ENCODE measurements around the gene ADD3.
A peak's percentile ranks its signal among the peaks of the same experiment; 100 is the strongest.

ADD3 gene

DNA sequence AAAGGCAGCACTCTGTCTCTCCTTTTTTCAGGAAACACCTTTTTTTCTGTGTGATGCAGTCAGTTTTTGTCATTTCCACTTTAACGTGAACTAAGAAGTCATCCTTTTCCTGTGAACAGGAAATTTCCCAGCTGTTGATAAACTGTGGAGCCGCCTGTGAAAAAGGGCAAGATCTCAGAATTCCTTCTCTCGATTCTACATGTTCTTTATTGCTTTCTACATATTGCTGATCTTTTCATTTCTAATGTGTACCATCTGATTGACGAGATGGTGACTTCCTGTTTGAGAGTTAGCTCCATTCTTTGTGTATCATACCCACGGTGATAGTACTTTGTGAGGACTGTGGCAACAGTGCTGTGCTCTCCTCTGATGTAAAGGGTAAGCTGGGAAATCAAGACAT is 50.4 kb downstream of the ADD3 start:
- Mint-ChIP-seq H3K4me3 (no peak overlapping the region), H3K36me3 (ENCODE audit: low read depth) (no peaks in the 10 kb centered on the region), H3K4me1 (peaks cover 12% of the 10 kb centered on the region), H3K27ac (peak overlapping the region; percentile 47), H3K27me3 (ENCODE audit: low read depth, poor library complexity) (no peaks in the 10 kb centered on the region), H3K9me3 (no peaks in the 10 kb centered on the region)
- DNase-seq, result no peak
- TF ChIP-seq, protein P1, sequence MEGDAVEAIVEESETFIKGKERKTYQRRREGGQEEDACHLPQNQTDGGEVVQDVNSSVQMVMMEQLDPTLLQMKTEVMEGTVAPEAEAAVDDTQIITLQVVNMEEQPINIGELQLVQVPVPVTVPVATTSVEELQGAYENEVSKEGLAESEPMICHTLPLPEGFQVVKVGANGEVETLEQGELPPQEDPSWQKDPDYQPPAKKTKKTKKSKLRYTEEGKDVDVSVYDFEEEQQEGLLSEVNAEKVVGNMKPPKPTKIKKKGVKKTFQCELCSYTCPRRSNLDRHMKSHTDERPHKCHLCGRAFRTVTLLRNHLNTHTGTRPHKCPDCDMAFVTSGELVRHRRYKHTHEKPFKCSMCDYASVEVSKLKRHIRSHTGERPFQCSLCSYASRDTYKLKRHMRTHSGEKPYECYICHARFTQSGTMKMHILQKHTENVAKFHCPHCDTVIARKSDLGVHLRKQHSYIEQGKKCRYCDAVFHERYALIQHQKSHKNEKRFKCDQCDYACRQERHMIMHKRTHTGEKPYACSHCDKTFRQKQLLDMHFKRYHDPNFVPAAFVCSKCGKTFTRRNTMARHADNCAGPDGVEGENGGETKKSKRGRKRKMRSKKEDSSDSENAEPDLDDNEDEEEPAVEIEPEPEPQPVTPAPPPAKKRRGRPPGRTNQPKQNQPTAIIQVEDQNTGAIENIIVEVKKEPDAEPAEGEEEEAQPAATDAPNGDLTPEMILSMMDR (IDR thresholded peaks at IDR 0.05), result no peak

DNA sequence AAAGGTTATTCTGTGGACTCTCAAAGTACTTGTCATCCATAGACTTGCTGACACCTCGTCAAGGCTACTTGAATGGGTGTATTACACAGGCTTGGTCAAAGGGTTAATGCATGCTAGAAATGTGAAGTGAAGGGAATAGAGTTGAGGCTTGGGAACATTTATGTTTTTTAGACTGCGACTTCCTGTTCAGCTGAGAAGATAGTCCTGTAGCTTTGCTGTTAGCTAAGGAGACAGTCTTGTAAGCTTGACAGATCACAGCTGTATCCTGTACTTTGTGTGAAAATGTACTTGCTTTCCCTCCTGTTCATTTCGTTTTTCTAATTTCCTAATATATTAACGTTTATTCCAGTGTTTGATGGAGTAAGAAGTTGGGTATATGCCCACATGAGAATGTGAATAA is 52.1 kb downstream of the ADD3 start:
- Mint-ChIP-seq H3K27ac (no peak overlapping the region), H3K9me3 (no peaks in the 10 kb centered on the region), H3K36me3 (ENCODE audit: low read depth) (peaks cover under 1% of the 10 kb centered on the region), H3K27me3 (ENCODE audit: low read depth, poor library complexity) (no peaks in the 10 kb centered on the region), H3K4me3 (no peak overlapping the region), H3K4me1 (peaks cover 12% of the 10 kb centered on the region)
- DNase-seq, result no peak
- TF ChIP-seq, protein P1 (IDR thresholded peaks at IDR 0.05), result no peak

DNA sequence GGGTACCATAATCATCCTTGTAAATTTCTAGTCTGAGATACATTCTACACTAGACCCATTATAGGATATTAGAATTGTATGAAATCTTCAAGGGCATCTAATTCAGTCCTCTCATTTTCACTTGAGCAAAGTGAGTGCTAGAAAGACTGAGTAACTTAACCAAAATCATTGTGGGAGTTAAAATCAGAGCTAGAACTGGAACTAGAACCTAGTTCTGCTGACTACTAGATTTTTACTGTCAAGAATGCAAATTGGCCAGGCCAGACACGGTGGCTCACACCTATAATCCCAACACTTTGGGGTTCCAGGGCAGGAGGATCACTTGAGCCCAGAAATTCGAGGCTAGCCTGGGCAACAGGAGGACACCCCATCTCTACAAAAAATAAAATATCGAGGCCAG is 53.9 kb downstream of the ADD3 start:
- DNase-seq, result no peak
- no peak overlapping the region for H3K27ac Mint-ChIP-seq
- H3K9me3 Mint-ChIP-seq, result no peaks in the 10 kb centered on the region
- no peak overlapping the region for H3K4me3 Mint-ChIP-seq
- H3K27me3 Mint-ChIP-seq (ENCODE audit: low read depth, poor library complexity), result no peaks in the 10 kb centered on the region
- peaks cover 9% of the 10 kb centered on the region for H3K36me3 Mint-ChIP-seq (ENCODE audit: low read depth)
- TF ChIP-seq, protein P1 (IDR thresholded peaks at IDR 0.05), result no peak
- peaks cover 12% of the 10 kb centered on the region for H3K4me1 Mint-ChIP-seq

DNA sequence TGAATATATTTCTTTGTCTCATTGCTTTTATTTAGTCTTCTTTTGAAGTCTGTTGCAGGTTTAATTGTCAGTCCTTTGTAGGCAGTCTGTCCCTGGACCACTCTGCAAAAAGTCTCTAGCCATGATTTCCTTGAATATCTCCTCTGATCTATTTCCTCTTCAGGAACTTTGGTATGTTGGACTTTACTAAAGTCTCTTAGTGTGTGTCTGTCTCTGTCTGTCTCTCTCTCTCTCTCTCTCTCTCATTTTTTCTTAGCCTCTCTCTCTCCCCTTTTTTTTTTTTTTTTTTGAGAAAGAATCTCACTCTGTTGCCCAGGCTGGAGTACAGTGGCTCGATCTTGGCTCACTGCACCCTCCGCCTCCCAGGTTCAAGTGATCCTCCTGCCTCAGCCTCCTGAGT is 57.5 kb downstream of the ADD3 start:
- Mint-ChIP-seq H3K4me1 (peaks cover 18% of the 10 kb centered on the region), H3K36me3 (ENCODE audit: low read depth) (peaks cover 9% of the 10 kb centered on the region), H3K4me3 (no peak overlapping the region), H3K27ac (no peak overlapping the region), H3K27me3 (ENCODE audit: low read depth, poor library complexity) (no peaks in the 10 kb centered on the region), H3K9me3 (no peaks in the 10 kb centered on the region)
- TF ChIP-seq, protein P1 (IDR thresholded peaks at IDR 0.05), result no peak
- DNase-seq, result no peak

DNA sequence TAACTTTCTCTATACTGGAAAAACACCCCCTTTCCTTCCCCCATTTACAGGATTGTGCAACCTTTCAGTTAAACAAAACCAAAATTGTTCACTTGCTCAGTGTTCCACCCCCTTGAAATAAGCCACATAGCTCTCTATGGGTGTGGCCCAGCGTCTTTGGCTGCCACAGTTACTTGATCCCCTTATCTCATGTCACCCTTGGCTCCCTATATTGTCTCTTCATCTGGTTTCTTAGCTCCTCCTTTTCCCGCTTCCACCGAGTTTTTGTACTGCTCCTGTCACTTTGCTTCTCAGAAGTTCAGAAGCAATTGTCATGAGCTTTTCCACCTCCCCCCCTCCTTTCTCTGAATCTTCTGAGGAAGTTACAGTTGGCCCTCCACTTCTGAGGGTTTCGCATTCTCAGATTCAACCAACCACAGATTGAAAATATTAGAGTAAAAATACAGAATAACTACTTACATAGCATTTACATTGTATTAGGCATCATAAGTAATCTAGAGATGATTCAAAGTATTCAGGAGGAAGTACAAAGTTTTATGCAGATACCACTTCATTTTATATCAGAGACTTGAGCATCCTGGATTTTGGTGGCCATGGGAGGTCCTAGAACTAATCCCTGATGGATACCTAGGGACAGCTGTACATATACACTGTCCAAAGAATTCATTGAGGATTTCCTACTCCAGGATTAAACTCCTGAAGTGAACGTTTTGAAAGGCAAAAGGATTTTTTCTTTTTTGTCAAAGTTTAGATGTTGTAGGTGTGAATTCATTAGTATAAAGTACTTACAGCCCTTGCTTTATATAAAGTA is 60.4 kb downstream of the ADD3 start:
- TF ChIP-seq, protein P1 (IDR thresholded peaks at IDR 0.05), result no peak
- no peak for DNase-seq

DNA sequence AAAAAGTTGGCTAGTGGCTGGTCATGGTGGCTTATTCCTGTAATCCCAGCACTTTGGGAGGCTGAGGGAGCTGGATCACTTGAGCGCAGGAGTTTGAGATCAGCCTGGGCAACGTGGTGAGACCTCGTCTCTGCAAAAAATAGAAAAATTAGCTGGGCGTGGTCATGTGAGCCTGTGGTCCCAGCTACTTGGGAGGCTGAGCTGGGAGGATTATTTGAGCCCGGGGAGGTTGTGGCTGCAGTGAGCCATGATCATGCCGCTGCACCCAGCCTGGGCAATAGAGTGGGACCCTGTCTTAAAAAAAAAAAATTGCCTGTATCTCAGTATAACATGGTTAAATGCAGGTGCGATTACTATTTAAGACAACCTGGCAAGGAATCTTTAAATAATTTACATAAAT is 61.0 kb downstream of the ADD3 start:
- Mint-ChIP-seq H3K27ac (no peak overlapping the region), H3K27me3 (ENCODE audit: low read depth, poor library complexity) (no peaks in the 10 kb centered on the region), H3K36me3 (ENCODE audit: low read depth) (peaks cover 16% of the 10 kb centered on the region), H3K4me3 (no peak overlapping the region), H3K9me3 (no peaks in the 10 kb centered on the region), H3K4me1 (peaks cover 27% of the 10 kb centered on the region)
- DNase-seq, result no peak
- TF ChIP-seq, protein P1 (IDR thresholded peaks at IDR 0.05), result no peak

More for the DNA sequence above, 60.4 kb downstream of the ADD3 start:
- H3K4me3 Mint-ChIP-seq, result no peak overlapping the region
- H3K36me3 Mint-ChIP-seq (ENCODE audit: low read depth), result peaks cover 12% of the 10 kb centered on the region
- H3K27ac Mint-ChIP-seq, result peak overlapping the region; percentile 1
- H3K9me3 Mint-ChIP-seq, result no peaks in the 10 kb centered on the region
- H3K27me3 Mint-ChIP-seq (ENCODE audit: low read depth, poor library complexity), result no peaks in the 10 kb centered on the region
- peaks cover 23% of the 10 kb centered on the region for H3K4me1 Mint-ChIP-seq

Measured in nephron progenitor cell (in vitro differentiated cells).